Measurements from ENCODE around the gene SERINC5. TPM values are rescaled to one million over a fixed set of nuclear protein-coding genes. Genes with fewer than 3 reads are reported as not detected.
"Not testable (repeated sequence)": the region's sequence is repeated elsewhere in the genome, so short reads cannot be mapped to it uniquely, and the experiment has no call there.

The SERINC5 gene
- total RNA-seq, 1 experiment from 2014 or later = 70.6 TPM

DNA sequence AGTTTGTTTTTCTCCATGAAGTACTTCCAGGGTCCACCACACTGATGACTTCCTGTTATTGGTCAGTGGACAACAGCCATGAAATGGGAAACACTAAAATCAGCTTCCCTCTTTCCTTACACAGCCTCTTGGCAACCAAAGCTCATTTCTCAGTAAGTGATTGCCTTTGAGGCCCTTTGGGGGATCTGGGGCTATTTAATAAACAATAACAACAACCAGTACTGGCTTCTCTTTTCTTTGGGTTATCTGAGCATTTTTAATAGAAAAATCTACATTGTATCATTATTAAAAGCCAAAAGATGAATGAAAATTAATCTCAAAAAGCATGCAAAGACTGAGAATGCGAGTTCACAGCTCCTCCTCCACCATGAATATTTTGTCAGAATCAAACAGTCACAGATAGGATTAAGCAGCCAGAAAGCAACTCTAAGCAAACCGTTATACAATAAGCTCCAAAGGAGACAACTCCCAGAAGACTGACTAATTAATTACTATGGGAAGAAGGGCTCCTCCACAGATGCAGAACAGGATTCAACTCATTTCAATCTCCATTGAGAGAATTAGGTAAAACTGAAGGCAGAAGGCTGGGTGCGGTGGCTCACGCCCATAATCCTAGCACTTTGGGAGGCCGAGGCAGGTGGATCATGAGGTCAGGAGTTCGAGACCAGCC, 68.3 kb downstream of the SERINC5 start:
- in situ Hi-C loops (cut with HindIII; ENCODE audit: low pct_unique_long_range_greater_than_20kb, low sequenced_read_pairs) = no loop called here
- BruUV-seq (replicated peaks) = no TSS peak
- intact Hi-C loops (cut with micrococcal nuclease; ENCODE audit: unreplicated experiment) = no loop called here
- ChIA-PET CTCF (no interaction called here), POLR2A (no interaction called here)
- H3K4me1 ChIP-seq (ENCODE audit: control insufficient read depth, insufficient read depth, low read length) = peaks cover 16% of the 10 kb centered on the region
- H3K9me3 ChIP-seq (ENCODE audit: control insufficient read depth, insufficient read depth, low read depth, low read length) = no peaks in the 10 kb centered on the region
- TF ChIP-seq REST (IDR thresholded peaks at IDR 0.05; ENCODE audit: insufficient read depth in 1 of 2, low read depth in 2 of 2, low read length in 1 of 2) (no peak), CTCF (IDR thresholded peaks at IDR 0.05) (no peak), TCF7L2 (IDR thresholded peaks at IDR 0.05; ENCODE audit: low read depth, low read length) (no peak), SIN3A (IDR thresholded peaks at IDR 0.05; ENCODE audit: borderline replicate concordance, insufficient read depth, low read depth, low read length) (no peak), POLR2AphosphoS5 (IDR thresholded peaks at IDR 0.05; ENCODE audit: low read depth, low read length) (no peak)
- DNase-seq (ENCODE audit: low read depth, low spot score) (no peak), ATAC-seq (no peak)
- no peak overlapping the region; the same call in 1 of the 2 replicates for H3K27ac ChIP-seq (ENCODE audit: low read length)
- no peaks in the 10 kb centered on the region for H3K27me3 ChIP-seq (ENCODE audit: control insufficient read depth, insufficient read depth, low read length)
- H3K36me3 ChIP-seq (ENCODE audit: control insufficient read depth, insufficient read depth, low read length) = no peaks in the 10 kb centered on the region
- H3K4me3 ChIP-seq (ENCODE audit: low read depth in 2 of 2, low read length in 2 of 2) = no peak overlapping the region

GRCh38 chr5:80185535-80185934, 70.3 kb downstream of the SERINC5 start:
- H3K4me1 ChIP-seq (ENCODE audit: control insufficient read depth, insufficient read depth, low read length) = peaks cover 25% of the 10 kb centered on the region
- H3K27me3 ChIP-seq (ENCODE audit: control insufficient read depth, insufficient read depth, low read length); intact Hi-C loops (cut with micrococcal nuclease; ENCODE audit: unreplicated experiment); H3K9me3 ChIP-seq (ENCODE audit: control insufficient read depth, insufficient read depth, low read depth, low read length); H3K27ac ChIP-seq (ENCODE audit: low read length); H3K36me3 ChIP-seq (ENCODE audit: control insufficient read depth, insufficient read depth, low read length); BruUV-seq (replicated peaks); CTCF ChIA-PET; DNase-seq (ENCODE audit: low read depth, low spot score); ATAC-seq; in situ Hi-C loops (cut with HindIII; ENCODE audit: low pct_unique_long_range_greater_than_20kb, low sequenced_read_pairs); H3K4me3 ChIP-seq (ENCODE audit: low read depth in 2 of 2, low read length in 2 of 2): not testable (repeated sequence)
- POLR2A ChIA-PET = interaction anchor here (0.6 kb wide), 2 partner anchors 26 to 151 kb away, joined by 4 read pairs; no protein-coding TSS in a partner anchor

DNA sequence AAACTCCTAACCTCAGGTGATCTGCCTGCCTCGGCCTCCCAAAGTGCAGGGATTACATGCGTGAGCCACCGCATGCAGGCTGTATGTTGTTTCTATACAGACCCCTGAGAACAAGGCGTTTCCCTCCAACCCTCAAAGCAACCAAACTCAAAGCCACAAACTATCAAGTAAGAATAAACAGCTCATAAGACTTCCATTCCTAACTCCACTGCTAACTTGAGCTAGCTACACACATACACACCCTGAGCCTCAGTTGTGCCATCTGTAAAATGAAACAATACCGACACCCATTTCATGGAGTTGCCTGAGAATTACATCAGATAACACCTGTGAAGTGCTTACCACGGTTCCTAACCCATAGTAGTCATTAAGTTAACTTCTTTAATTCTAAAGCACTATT, 70.8 kb downstream of the SERINC5 start:
- ChIA-PET POLR2A (interaction anchor here (0.6 kb wide), 2 partner anchors 26 to 151 kb away, joined by 4 read pairs; no protein-coding TSS in a partner anchor), CTCF (no interaction called here)
- TF ChIP-seq SIN3A (IDR thresholded peaks at IDR 0.05; ENCODE audit: borderline replicate concordance, insufficient read depth, low read depth, low read length) (no peak), CTCF (IDR thresholded peaks at IDR 0.05) (no peak), REST (IDR thresholded peaks at IDR 0.05; ENCODE audit: insufficient read depth in 1 of 2, low read depth in 2 of 2, low read length in 1 of 2) (no peak), POLR2AphosphoS5 (IDR thresholded peaks at IDR 0.05; ENCODE audit: low read depth, low read length) (no peak), TCF7L2 (IDR thresholded peaks at IDR 0.05; ENCODE audit: low read depth, low read length) (no peak)

More for the DNA sequence above, 70.8 kb downstream of the SERINC5 start:
- DNase-seq (ENCODE audit: low read depth, low spot score) (no peak), ATAC-seq (no peak)
- Histone ChIP-seq H3K27ac (ENCODE audit: low read length) (no peak overlapping the region; the same call in 1 of the 2 replicates), H3K9me3 (ENCODE audit: control insufficient read depth, insufficient read depth, low read depth, low read length) (no peaks in the 10 kb centered on the region), H3K36me3 (ENCODE audit: control insufficient read depth, insufficient read depth, low read length) (no peaks in the 10 kb centered on the region), H3K4me3 (ENCODE audit: low read depth in 2 of 2, low read length in 2 of 2) (no peak overlapping the region), H3K27me3 (ENCODE audit: control insufficient read depth, insufficient read depth, low read length) (no peaks in the 10 kb centered on the region), H3K4me1 (ENCODE audit: control insufficient read depth, insufficient read depth, low read length) (peaks cover 25% of the 10 kb centered on the region)
- intact Hi-C loops (cut with micrococcal nuclease; ENCODE audit: unreplicated experiment) = no loop called here
- in situ Hi-C loops (cut with HindIII; ENCODE audit: low pct_unique_long_range_greater_than_20kb, low sequenced_read_pairs) = no loop called here
- no TSS peak for BruUV-seq (replicated peaks)

Data from Panc1 (cell line).